Measurements from ENCODE around the gene ATP11C. TPM values are rescaled to one million over a fixed set of nuclear protein-coding genes. Genes with fewer than 3 reads are reported as not detected.

ATP11C gene
- total and polyA plus RNA-seq, 9 of the 15 experiments (the other 6 are each of a cell fraction or from before 2014, with no cell fraction given) = 18.2 to 42.2 (median 29.4) TPM

DNA sequence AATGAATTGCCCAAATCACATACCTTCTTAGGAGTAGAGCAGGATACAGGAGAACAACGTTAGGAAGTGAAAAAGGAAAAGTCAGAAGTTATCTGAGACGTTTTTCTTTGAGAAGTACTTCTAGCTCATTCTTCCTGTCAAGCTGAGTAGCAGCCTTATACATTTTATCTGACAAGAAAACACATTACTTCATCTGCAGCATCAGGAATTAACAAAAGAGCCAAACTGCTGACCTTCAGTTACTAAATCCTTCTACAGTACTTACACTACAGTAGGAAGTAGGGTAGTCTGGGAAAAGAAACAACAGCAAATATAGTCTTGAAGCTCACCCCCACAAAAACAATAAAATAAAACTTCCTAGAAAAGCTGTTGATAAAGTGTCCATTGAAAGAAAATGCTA, 57.0 kb downstream of the ATP11C start:
- TF ChIP-seq C11orf30 (IDR thresholded peaks at IDR 0.05; ENCODE audit: low read depth) (no peak), ERF (CRISPR knock-in tag; IDR thresholded peaks at IDR 0.05) (no peak), NFXL1 (CRISPR knock-in tag; IDR thresholded peaks at IDR 0.05) (no peak), SRSF9 (IDR thresholded peaks at IDR 0.05; ENCODE audit: borderline replicate concordance, low read depth, low read length) (no peak), ARID4B (CRISPR knock-in tag; IDR thresholded peaks at IDR 0.05) (no peak), BMI1 (IDR thresholded peaks at IDR 0.05; ENCODE audit: low read length) (no peak), CHD4 (IDR thresholded peaks at IDR 0.05; ENCODE audit: insufficient read depth, insufficient replicate concordance, low read depth, low read length, poor library complexity, severe bottlenecking) (no peak), ZNF174 (CRISPR knock-in tag; IDR thresholded peaks at IDR 0.05) (no peak), DDX20 (tag; IDR thresholded peaks at IDR 0.05; ENCODE audit: low read depth) (no peak), ZNF77 (CRISPR knock-in tag; IDR thresholded peaks at IDR 0.05) (no peak), ZC3H11A (IDR thresholded peaks at IDR 0.05; ENCODE audit: low read depth, low read length) (no peak), TBP (optimal IDR thresholded peaks at IDR 0.05; ENCODE audit: low read depth, low read length) (no peak), THRB (CRISPR knock-in tag; conservative IDR thresholded peaks at IDR 0.05) (no peak), FOXM1 (IDR thresholded peaks at IDR 0.05; ENCODE audit: low read depth) (no peak), FOXM1 (CRISPR knock-in tag; IDR thresholded peaks at IDR 0.05; ENCODE audit: low read depth) (no peak), NR1H2 (CRISPR knock-in tag; IDR thresholded peaks at IDR 0.05) (no peak), ZNF239 (CRISPR knock-in tag; IDR thresholded peaks at IDR 0.05) (no peak), ZNF780A (CRISPR knock-in tag; IDR thresholded peaks at IDR 0.05) (no peak), ARHGAP35 (IDR thresholded peaks at IDR 0.05; ENCODE audit: partially characterized antibody) (no peak)
- ATAC-seq (no peak), FAIRE-seq (no peak), DNase-seq (ENCODE audit: extremely low read depth in 1 of 4, low spot score in 3 of 4) (no peak)
- no peak overlapping the region for H3K4me3 ChIP-seq
- peaks cover 36% of the 10 kb centered on the region for H3K79me2 ChIP-seq (ENCODE audit: control insufficient read depth, insufficient read depth, low read length)
- 13% methylated on average over 2 of the region's 2 CpGs for WGBS (ENCODE audit: insufficient coverage, low coverage, missing lambda C conversion rate)
- no TSS peak for BruUV-seq (replicated peaks)
- in situ Hi-C loops (cut with MboI) (no loop called here), intact Hi-C loops (cut with micrococcal nuclease) (loop anchor here (5.0 kb wide), 1 partner anchor 56 kb away; the partner anchor contains the start of gene ATP11C)
- no peaks in the 10 kb centered on the region for H3K9me1 ChIP-seq (ENCODE audit: control insufficient read depth, insufficient read depth, low read length)
- CTCF ChIA-PET (ENCODE audit: low intra/inter-chr PET ratio) = no interaction called here
- H4K20me1 ChIP-seq (replicated peaks; ENCODE audit: control insufficient read depth, insufficient read depth, low read length) = no peaks in the 10 kb centered on the region
- H2AFZ ChIP-seq (ENCODE audit: low read depth, low read length) = no peak overlapping the region
- POLR2A ChIA-PET = interaction anchor here (1.2 to 1.4 kb wide), 2 partner anchors 8 to 55 kb away, joined by 3 read pairs; no protein-coding TSS in a partner anchor
- H3K9me3 ChIP-seq (replicated peaks; ENCODE audit: control insufficient read depth, insufficient read depth, low read depth, low read length) = no peaks in the 10 kb centered on the region
- peaks cover 4% of the 10 kb centered on the region; the same call in 1 of the 3 replicates for H3K36me3 ChIP-seq (ENCODE audit: control insufficient read depth, insufficient read depth, low read length)
- H3K4me1 ChIP-seq (replicated peaks in 1 of 2; ENCODE audit: control insufficient read depth in 2 of 2, insufficient read depth in 2 of 2, low read length in 2 of 2) = peaks cover 0 to 2% of the 10 kb centered on the region in 2 experiments; a peak in 3 of 5 replicates
- no peak overlapping the region for H3K27ac ChIP-seq (ENCODE audit: extremely low read depth, low read depth, low read length)
- no peaks in the 10 kb centered on the region for H3K27me3 ChIP-seq (ENCODE audit: control insufficient read depth in 2 of 2, insufficient read depth in 2 of 2, low read length in 2 of 2)
- no peak overlapping the region for H3K4me2 ChIP-seq (ENCODE audit: insufficient read depth, low read length)
- H3K9ac ChIP-seq (ENCODE audit: insufficient read depth in 1 of 2, low read depth in 2 of 2, low read length in 2 of 2) = no peak overlapping the region

Data from K562 (cell line).